Stimulated activated CD8-positive, alpha-beta memory T cell treated with anti-CD3 and anti-CD28 coated beads, Interleukin-4, amount 100 ng/mL, for 4 hours (primary cell): ENCODE measurements around the gene UGGT1.
"Not testable (repeated sequence)": the region's sequence is repeated elsewhere in the genome, so short reads cannot be mapped to it uniquely, and the experiment has no call there.

Source experiments
- DNase-seq, 2 donors: peaks; one replicate each; pipeline ENCODE4 v3.0.0-alpha.2; 2020; ENCODE audit warnings: low read depth in 2 of 2, low spot score in 1 of 2

Gene UGGT1

GRCh38 chr2:128170776-128171175, 79.8 kb downstream of the UGGT1 start:
- DNase-seq = no peak

- DNase-seq = no peak
Measured at GRCh38 chr2:128172191-128172590, 81.2 kb downstream of the UGGT1 start.

GRCh38 chr2:128174067-128174466, 83.1 kb downstream of the UGGT1 start:
- not testable (repeated sequence) for DNase-seq

GRCh38 chr2:128177315-128177714, 86.3 kb downstream of the UGGT1 start:
- DNase-seq = no peak

GRCh38 chr2:128178149-128178649, 87.2 kb downstream of the UGGT1 start:
- DNase-seq = no peak

- DNase-seq = no peak
Measured at GRCh38 chr2:128178650-128179460, 87.9 kb downstream of the UGGT1 start.

GRCh38 chr2:128179461-128179755, 88.4 kb downstream of the UGGT1 start:
- DNase-seq = no peak

- no peak for DNase-seq
Measured at GRCh38 chr2:128180031-128180430, 89.0 kb downstream of the UGGT1 start.

- no peak for DNase-seq
Measured at GRCh38 chr2:128185576-128185975, 94.6 kb downstream of the UGGT1 start.

- no peak for DNase-seq
Measured at GRCh38 chr2:128187032-128187654, 96.1 kb downstream of the UGGT1 start.

- no peak for DNase-seq
Measured at GRCh38 chr2:128195435-128195984, 104.5 kb downstream of the UGGT1 start.

GRCh38 chr2:128196026-128196425, 105.0 kb downstream of the UGGT1 start:
- DNase-seq = no peak

- DNase-seq = no peak
Measured at GRCh38 chr2:128196471-128196931, 105.5 kb downstream of the UGGT1 start.

- DNase-seq = no peak
Measured at GRCh38 chr2:128197059-128197458, 106.1 kb downstream of the UGGT1 start.

- DNase-seq = no peak
Measured at GRCh38 chr2:128198656-128199055, 107.7 kb downstream of the UGGT1 start.

GRCh38 chr2:128199141-128199540, 108.1 kb downstream of the UGGT1 start:
- DNase-seq = no peak

- DNase-seq = no peak
Measured at GRCh38 chr2:128202791-128203190, 111.8 kb downstream of the UGGT1 start.

- no peak for DNase-seq
Measured at GRCh38 chr2:128206245-128206644, 115.2 kb downstream of the UGGT1 start.

- no peak for DNase-seq
Measured at GRCh38 chr2:128208023-128208422, 117.0 kb downstream of the UGGT1 start.

GRCh38 chr2:128208631-128209324, 117.8 kb downstream of the UGGT1 start:
- not testable (repeated sequence) for DNase-seq

- DNase-seq = no peak
Measured at GRCh38 chr2:128214251-128214650, 123.3 kb downstream of the UGGT1 start.
